Stimulated activated CD4-positive, alpha-beta T cell treated with anti-CD3 and anti-CD28 coated beads, Interleukin-1b, Interleukin-23, amount 100 ng/mL, for 48 hours (primary cell): ENCODE results near the gene TFPI2.

Experiments used
- DNase-seq: peaks from one replicate; pipeline ENCODE4 v3.0.0-alpha.2; 2020

Gene TFPI2

DNA sequence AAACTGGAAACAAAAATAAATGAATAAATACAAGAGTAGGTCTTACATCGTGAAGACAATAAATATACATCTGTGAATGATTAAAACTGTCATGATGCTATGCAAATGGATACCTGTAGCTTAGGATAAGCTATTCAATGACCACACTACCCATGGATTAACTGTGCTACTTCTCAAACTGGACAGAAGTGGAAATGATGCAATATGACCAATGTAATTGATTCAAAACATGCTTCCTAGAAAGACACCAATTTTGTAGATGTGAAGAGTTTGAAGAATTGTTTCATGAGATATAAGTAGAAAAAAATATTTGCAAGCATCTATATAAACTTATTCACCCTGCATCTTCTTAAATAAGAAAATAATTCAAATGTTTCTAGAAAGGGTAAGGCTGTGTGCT lies 36.1 kb downstream of the TFPI2 start:
- DNase-seq: no peak

DNA sequence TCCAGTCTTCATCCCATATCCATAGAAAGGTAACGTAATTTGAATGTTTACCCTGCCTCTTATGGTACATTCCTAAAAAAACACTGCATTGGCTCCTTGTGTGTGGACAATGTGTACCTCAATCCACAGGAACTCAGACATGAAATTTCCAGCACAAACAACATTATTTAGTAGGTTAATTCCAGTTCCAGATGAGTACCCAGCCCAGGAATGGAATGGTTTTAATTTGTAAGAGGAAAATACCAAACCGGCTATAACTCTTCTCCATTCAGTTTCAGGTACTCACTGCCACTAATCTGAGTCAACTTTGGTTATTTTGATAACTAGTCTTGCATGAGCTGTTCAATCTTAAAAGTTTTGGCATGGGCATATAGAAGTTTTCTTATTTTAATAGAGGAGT lies 39.0 kb downstream of the TFPI2 start:
- DNase-seq: no peak

DNA sequence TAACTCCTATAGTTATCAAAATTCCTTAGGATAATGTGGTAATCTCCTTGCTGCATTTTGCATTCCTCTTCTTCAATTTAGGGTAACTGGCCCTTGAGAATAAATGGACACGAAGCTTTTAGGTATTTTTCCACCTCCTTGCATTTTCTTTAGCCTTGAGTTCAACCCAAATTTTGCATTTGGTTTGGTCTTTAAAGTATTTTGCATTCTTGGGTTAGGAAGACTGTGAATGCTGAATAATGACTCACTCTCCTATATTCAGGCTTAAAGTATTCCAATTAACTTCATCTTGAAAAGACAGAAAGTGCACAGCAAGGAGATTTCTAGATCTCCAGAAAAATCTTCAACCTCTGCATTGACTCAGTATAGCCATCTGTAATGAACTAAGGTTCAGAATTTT lies 47.3 kb downstream of the TFPI2 start:
- no peak for DNase-seq

DNA sequence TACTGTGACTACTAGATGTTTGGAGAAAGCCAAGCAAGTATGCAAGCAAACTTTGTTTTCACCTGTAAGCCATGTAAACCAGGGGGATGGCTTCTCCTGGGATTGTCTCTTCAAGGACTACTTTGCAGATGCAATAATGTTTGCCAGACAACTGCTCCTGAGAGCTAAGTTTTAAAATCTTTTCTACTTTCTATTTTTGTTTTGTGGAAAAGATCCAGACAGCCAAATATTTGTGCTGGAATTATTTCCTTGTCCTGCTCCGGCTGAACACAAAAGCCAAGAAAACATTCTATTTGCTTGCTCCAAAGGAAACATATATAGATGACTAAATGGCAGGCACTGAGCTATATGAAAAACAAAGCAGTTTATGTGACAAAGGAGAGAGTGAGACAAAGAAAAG lies 51.6 kb downstream of the TFPI2 start:
- no peak for DNase-seq

DNA sequence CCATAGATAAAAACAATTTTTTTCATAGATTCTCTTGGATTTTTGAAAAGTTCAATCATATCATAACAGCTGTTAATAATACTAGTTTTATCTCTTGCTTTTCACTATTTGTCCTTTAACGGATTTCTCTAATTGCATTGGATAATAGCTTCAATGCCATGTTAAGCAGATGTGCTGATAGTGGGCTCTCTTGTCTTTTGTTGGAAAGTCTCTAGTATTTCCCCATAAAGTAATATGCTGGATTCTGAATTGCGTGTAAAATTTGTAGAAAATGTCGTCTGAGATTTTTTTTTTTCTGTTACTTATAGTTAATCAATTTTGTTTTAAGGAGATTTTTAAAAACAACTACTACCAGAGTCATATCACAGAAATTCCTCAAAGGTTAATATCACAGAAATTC lies 53.3 kb downstream of the TFPI2 start:
- DNase-seq: no peak

DNA sequence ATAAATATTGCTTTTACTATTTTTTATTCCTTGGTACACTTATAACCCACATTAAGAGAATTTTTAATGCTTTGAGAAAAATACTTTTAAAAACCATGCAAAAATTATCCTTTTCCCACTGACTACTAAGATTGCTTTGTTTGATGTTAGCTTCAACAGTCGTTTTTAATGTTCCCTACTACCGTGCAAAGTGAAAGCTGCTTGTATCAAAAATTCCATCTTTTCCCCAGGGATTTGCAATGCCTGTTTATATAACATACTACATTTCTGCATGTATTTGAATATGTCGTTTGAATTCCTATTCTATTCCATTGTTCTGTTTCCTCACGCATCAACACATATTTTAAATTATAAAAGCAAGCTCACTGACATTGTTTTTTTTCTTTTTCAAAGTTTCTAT lies 54.4 kb downstream of the TFPI2 start:
- DNase-seq: no peak

DNA sequence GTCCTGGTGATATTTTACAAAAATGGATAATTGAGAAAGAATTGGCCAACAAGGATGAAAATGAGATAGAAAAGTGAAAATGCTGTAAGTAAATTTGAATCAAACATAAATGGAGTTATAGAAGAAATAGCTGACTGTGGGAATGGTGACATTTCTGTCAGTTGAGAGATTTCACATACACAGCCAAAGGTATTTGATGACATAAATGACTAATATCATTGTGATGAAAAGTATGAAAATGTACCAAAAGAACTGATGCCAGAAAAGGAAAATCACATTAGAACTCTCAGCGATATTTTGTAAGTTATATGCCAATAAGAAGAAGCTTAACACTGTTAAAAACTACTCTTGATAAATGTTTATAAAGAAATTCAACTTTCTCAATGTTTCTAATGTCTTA lies 54.9 kb downstream of the TFPI2 start:
- no peak for DNase-seq
